HL-60 (cell line): ENCODE data around the gene TRUB1.

Source experiments
- DNase-seq, 2 experiments: peaks; one replicate each; pipeline ENCODE4 v3.0.0-alpha.2; 2010 to 2020; ENCODE audit warnings: low read depth in 1 of 2, low spot score in 1 of 2
- H3K27ac ChIP-seq: fragments of 250-450 bp; sonication (Bioruptor Pico); replicated peaks from 2 replicates; pipeline ENCODE4 v1.5.1; 2020; ENCODE audit warnings: mild to moderate bottlenecking, moderate library complexity
- H3K27me3 ChIP-seq: fragments of 250-450 bp; sonication (Bioruptor Pico); 2 replicates; pipeline ENCODE4 v1.5.1; 2021; ENCODE audit warnings: mild to moderate bottlenecking, moderate library complexity; ENCODE audit not compliant: insufficient read depth, poor library complexity, severe bottlenecking
- H3K4me3 ChIP-seq: replicated peaks from 2 replicates; pipeline ENCODE4 v1.5.1; 2011; ENCODE audit warnings: mild to moderate bottlenecking, control low read depth, low read length; ENCODE audit not compliant: insufficient read depth
- CTCF ChIP-seq: IDR thresholded peaks from one replicate; pipeline ENCODE4 v1.5.1; 2011; ENCODE audit warnings: low read length, control low read depth, inconsistent platforms; ENCODE audit not compliant: insufficient read depth
- GABPA ChIP-seq: IDR thresholded peaks from 2 replicates; pipeline ENCODE4 v1.6.1; 2012; ENCODE audit warnings: low read depth
- POLR2AphosphoS5 ChIP-seq: IDR thresholded peaks from 2 replicates; pipeline ENCODE4 v1.6.1; 2012; ENCODE audit warnings: low read depth
- REST ChIP-seq: IDR thresholded peaks from 2 replicates; pipeline ENCODE4 v1.6.1; 2012; ENCODE audit warnings: low read depth; ENCODE audit not compliant: insufficient replicate concordance
- SPI1 ChIP-seq: IDR thresholded peaks from 2 replicates; pipeline ENCODE4 v1.6.1; 2012; ENCODE audit warnings: low read depth, mild to moderate bottlenecking, borderline replicate concordance

The TRUB1 gene

GRCh38 chr10:114916653-114917052 is 21.3 kb upstream of the TRUB1 start:
- Histone ChIP-seq H3K27ac (no peak overlapping the region), H3K27me3 (no peaks in the 10 kb centered on the region), H3K4me3 (no peak overlapping the region)
- no peak for DNase-seq
- TF ChIP-seq SPI1 (no peak), CTCF (no peak), GABPA (no peak), REST (no peak), POLR2AphosphoS5 (no peak)

- DNase-seq = no peak
- Histone ChIP-seq H3K4me3 (no peak overlapping the region), H3K27me3 (no peaks in the 10 kb centered on the region), H3K27ac (no peak overlapping the region)
- TF ChIP-seq GABPA = no peak
These were observed 20.5 kb upstream of the TRUB1 start for GRCh38 chr10:114917459-114917858.

- no peak overlapping the region for H3K4me3 ChIP-seq
- no peak overlapping the region for H3K27ac ChIP-seq
- H3K27me3 ChIP-seq = no peaks in the 10 kb centered on the region
- TF ChIP-seq GABPA = no peak
- no peak for DNase-seq
These were observed 19.9 kb upstream of the TRUB1 start for GRCh38 chr10:114917927-114918672.

GRCh38 chr10:114920459-114920858 is 17.5 kb upstream of the TRUB1 start:
- TF ChIP-seq POLR2AphosphoS5 (no peak), SPI1 (no peak)
- Histone ChIP-seq H3K27ac (no peak overlapping the region), H3K4me3 (no peak overlapping the region), H3K27me3 (no peaks in the 10 kb centered on the region)
- DNase-seq = no peak

GRCh38 chr10:114922003-114922402 is 16.0 kb upstream of the TRUB1 start:
- Histone ChIP-seq H3K4me3 (no peak overlapping the region), H3K27me3 (no peaks in the 10 kb centered on the region), H3K27ac (no peak overlapping the region)
- TF ChIP-seq CTCF = no peak
- no peak for TF ChIP-seq REST
- no peak for TF ChIP-seq GABPA
- TF ChIP-seq POLR2AphosphoS5 = no peak
- TF ChIP-seq SPI1 = no peak
- no peak for DNase-seq
